ENCODE results near the gene CARNS1. TPM values are rescaled to one million over a fixed set of nuclear protein-coding genes. Genes with fewer than 3 reads are reported as not detected.
A peak's percentile ranks its signal among the peaks of the same experiment; 100 is the strongest.

The CARNS1 gene
- polyA plus RNA-seq, 1 donor: 4.7 TPM

- no peaks in the 10 kb centered on the region for H3K9me3 ChIP-seq (ENCODE audit: control insufficient read depth, low read depth, low read length)
- H3K27ac ChIP-seq (ENCODE audit: low read length): no peak overlapping the region
- DNase-seq: no peak
- peaks cover 17% of the 10 kb centered on the region for H3K27me3 ChIP-seq (ENCODE audit: control insufficient read depth, insufficient read depth, low read length)
- no peak overlapping the region for H3K4me3 ChIP-seq (ENCODE audit: low read length)
- peaks cover 21% of the 10 kb centered on the region for H3K4me1 ChIP-seq (ENCODE audit: control insufficient read depth, insufficient read depth, low read length)
- H3K36me3 ChIP-seq (ENCODE audit: control insufficient read depth, insufficient read depth, low read length): no peaks in the 10 kb centered on the region
- WGBS (ENCODE audit: insufficient coverage, low lambda C conversion rate): no CpG with 5 or more reads among the region's 9 CpGs
Measured at GRCh38 chr11:67405688-67406339, 9.7 kb upstream of the CARNS1 start.

- Histone ChIP-seq H3K27me3 (ENCODE audit: control insufficient read depth, insufficient read depth, low read length) (peaks cover 22% of the 10 kb centered on the region), H3K9me3 (ENCODE audit: control insufficient read depth, low read depth, low read length) (no peaks in the 10 kb centered on the region), H3K4me3 (ENCODE audit: low read length) (no peak overlapping the region), H3K27ac (ENCODE audit: low read length) (no peak overlapping the region), H3K4me1 (ENCODE audit: control insufficient read depth, insufficient read depth, low read length) (peaks cover 20% of the 10 kb centered on the region), H3K36me3 (ENCODE audit: control insufficient read depth, insufficient read depth, low read length) (no peaks in the 10 kb centered on the region)
- DNase-seq: no peak
- no CpG with 5 or more reads among the region's 18 CpGs for WGBS (ENCODE audit: insufficient coverage, low lambda C conversion rate)
Measured at GRCh38 chr11:67406420-67406968, 9.0 kb upstream of the CARNS1 start.

- Histone ChIP-seq H3K9me3 (ENCODE audit: control insufficient read depth, low read depth, low read length) (no peaks in the 10 kb centered on the region), H3K27me3 (ENCODE audit: control insufficient read depth, insufficient read depth, low read length) (peaks cover 23% of the 10 kb centered on the region), H3K4me1 (ENCODE audit: control insufficient read depth, insufficient read depth, low read length) (peaks cover 18% of the 10 kb centered on the region), H3K27ac (ENCODE audit: low read length) (no peak overlapping the region), H3K4me3 (ENCODE audit: low read length) (no peak overlapping the region), H3K36me3 (ENCODE audit: control insufficient read depth, insufficient read depth, low read length) (no peaks in the 10 kb centered on the region)
- DNase-seq: no peak
- WGBS (ENCODE audit: insufficient coverage, low lambda C conversion rate): no CpG with 5 or more reads among the region's 12 CpGs
Measured at GRCh38 chr11:67406969-67407687, 8.3 kb upstream of the CARNS1 start.

DNA sequence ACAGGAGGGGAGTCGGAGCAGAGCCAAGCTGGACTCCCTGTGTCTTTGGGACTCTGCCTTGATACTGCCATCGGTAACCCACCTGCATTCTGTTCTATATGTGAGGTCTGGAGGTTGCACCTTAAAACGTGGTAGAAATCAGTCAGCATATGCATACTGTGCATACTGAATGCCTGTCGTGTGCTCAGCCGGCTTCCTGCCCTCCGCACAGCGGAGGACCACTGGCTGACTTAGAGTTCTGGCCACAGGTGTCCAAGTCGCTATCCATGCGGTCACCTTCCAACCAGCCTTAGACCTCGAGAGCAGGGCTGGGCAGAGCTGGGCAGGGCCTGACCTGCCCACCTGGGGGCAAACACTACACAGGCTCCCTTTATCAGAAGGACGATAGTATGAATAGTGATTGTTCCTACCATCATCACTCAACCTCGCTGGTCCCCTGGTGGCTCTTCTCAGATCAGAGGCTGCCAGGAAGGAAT lies 7.8 kb upstream of the CARNS1 start:
- WGBS (ENCODE audit: insufficient coverage, low lambda C conversion rate): no CpG with 5 or more reads among the region's 12 CpGs
- no peak for DNase-seq
- Histone ChIP-seq H3K36me3 (ENCODE audit: control insufficient read depth, insufficient read depth, low read length) (no peaks in the 10 kb centered on the region), H3K9me3 (ENCODE audit: control insufficient read depth, low read depth, low read length) (no peaks in the 10 kb centered on the region), H3K4me3 (ENCODE audit: low read length) (no peak overlapping the region), H3K4me1 (ENCODE audit: control insufficient read depth, insufficient read depth, low read length) (peaks cover 14% of the 10 kb centered on the region), H3K27me3 (ENCODE audit: control insufficient read depth, insufficient read depth, low read length) (peaks cover 25% of the 10 kb centered on the region), H3K27ac (ENCODE audit: low read length) (no peak overlapping the region)

DNA sequence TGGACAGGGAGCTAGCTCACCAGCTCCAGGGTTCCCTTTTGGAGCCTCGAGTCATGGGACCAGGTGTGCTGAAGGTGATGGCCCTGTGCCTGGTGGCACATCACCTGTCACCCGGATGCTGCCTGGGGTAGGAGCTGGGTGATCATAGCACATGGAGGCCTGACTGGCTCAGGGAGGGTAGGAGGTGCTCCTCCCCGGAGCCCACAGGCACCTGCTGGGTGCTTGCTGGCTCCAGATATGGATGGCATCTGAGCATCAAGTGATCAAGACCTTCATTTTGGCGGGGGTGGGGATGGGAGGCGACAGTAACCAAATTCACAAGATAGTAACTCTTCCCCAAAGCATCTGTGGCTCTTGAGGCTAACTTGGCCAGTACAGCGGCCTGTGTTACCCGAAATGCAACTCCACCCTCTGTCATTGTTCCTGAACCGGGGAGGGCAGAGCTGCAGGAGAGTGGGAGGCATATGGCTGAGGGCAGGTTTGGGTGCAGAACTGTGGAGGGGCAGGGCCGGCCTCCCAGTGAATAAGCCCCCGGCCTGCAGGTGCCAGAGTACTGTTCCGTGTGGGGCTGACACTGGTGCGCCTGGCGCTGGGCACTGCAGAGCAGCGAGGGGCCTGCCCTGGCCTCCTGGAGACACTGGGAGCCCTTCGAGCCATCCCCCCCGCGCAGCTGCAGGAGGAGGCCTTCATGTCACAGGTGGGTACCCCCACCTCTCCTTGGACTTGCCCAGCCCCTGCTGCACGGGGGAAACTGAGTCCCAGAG lies 6.9 kb upstream of the CARNS1 start:
- 100% methylated on average over 1 of the region's 18 CpGs for WGBS (ENCODE audit: insufficient coverage, low lambda C conversion rate)
- no peak overlapping the region for H3K27ac ChIP-seq (ENCODE audit: low read length)
- no peaks in the 10 kb centered on the region for H3K36me3 ChIP-seq (ENCODE audit: control insufficient read depth, insufficient read depth, low read length)
- H3K27me3 ChIP-seq (ENCODE audit: control insufficient read depth, insufficient read depth, low read length): peaks cover 25% of the 10 kb centered on the region
- H3K4me3 ChIP-seq (ENCODE audit: low read length): no peak overlapping the region
- no peak for DNase-seq
- H3K9me3 ChIP-seq (ENCODE audit: control insufficient read depth, low read depth, low read length): no peaks in the 10 kb centered on the region
- peaks cover 9% of the 10 kb centered on the region for H3K4me1 ChIP-seq (ENCODE audit: control insufficient read depth, insufficient read depth, low read length)

- DNase-seq: no peak
- H3K9me3 ChIP-seq (ENCODE audit: control insufficient read depth, low read depth, low read length): no peaks in the 10 kb centered on the region
- H3K4me3 ChIP-seq (ENCODE audit: low read length): no peak overlapping the region
- H3K4me1 ChIP-seq (ENCODE audit: control insufficient read depth, insufficient read depth, low read length): peaks cover 8% of the 10 kb centered on the region
- no peak overlapping the region for H3K27ac ChIP-seq (ENCODE audit: low read length)
- WGBS (ENCODE audit: insufficient coverage, low lambda C conversion rate): no CpG with 5 or more reads among the region's 24 CpGs
- H3K27me3 ChIP-seq (ENCODE audit: control insufficient read depth, insufficient read depth, low read length): peaks cover 25% of the 10 kb centered on the region
- no peaks in the 10 kb centered on the region for H3K36me3 ChIP-seq (ENCODE audit: control insufficient read depth, insufficient read depth, low read length)
Measured at GRCh38 chr11:67409261-67409666, 6.2 kb upstream of the CARNS1 start.

- peak in 1 of 2 donors; percentile 50 for DNase-seq
- peaks cover 29% of the 10 kb centered on the region for H3K27me3 ChIP-seq (ENCODE audit: control insufficient read depth, insufficient read depth, low read length)
- H3K27ac ChIP-seq (ENCODE audit: low read length): no peak overlapping the region
- no peaks in the 10 kb centered on the region for H3K36me3 ChIP-seq (ENCODE audit: control insufficient read depth, insufficient read depth, low read length)
- WGBS (ENCODE audit: insufficient coverage, low lambda C conversion rate): no CpG with 5 or more reads among the region's 13 CpGs
- H3K9me3 ChIP-seq (ENCODE audit: control insufficient read depth, low read depth, low read length): no peaks in the 10 kb centered on the region
- no peak overlapping the region for H3K4me3 ChIP-seq (ENCODE audit: low read length)
- H3K4me1 ChIP-seq (ENCODE audit: control insufficient read depth, insufficient read depth, low read length): peaks cover 8% of the 10 kb centered on the region
Measured at GRCh38 chr11:67409781-67410368, 5.6 kb upstream of the CARNS1 start.

DNA sequence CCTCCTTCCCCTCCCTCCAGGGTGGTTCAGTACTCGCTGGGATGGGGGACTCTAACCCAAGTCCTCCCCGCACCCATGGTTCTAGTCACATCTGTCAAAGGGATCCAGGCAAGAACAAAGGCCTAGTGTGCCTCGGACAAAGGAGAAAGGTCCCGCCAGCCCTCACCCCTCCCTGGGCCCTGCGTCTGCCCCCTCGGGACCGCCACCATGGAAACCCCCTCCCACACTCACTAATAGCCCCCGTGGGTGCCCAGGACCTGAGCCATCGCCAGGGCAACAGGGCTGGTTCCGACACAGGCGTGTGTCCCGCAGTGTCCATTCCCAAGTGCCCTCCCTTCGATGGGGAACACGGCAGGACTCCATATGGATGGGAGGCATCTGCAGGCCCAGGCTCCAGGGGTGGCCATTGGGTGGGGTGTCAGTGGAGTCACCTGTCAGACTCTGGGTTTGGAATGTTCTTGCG lies 5.1 kb upstream of the CARNS1 start:
- Histone ChIP-seq H3K27me3 (ENCODE audit: control insufficient read depth, insufficient read depth, low read length) (peaks cover 34% of the 10 kb centered on the region), H3K27ac (ENCODE audit: low read length) (no peak overlapping the region)

GRCh38 chr11:67410984-67411784 lies 4.3 kb upstream of the CARNS1 start:
- H3K27me3 ChIP-seq (ENCODE audit: control insufficient read depth, insufficient read depth, low read length): peaks cover 38% of the 10 kb centered on the region
- no peaks in the 10 kb centered on the region for H3K36me3 ChIP-seq (ENCODE audit: control insufficient read depth, insufficient read depth, low read length)
- no peak overlapping the region for H3K4me3 ChIP-seq (ENCODE audit: low read length)
- WGBS (ENCODE audit: insufficient coverage, low lambda C conversion rate): no CpG with 5 or more reads among the region's 17 CpGs
- H3K27ac ChIP-seq (ENCODE audit: low read length): no peak overlapping the region
- H3K9me3 ChIP-seq (ENCODE audit: control insufficient read depth, low read depth, low read length): no peaks in the 10 kb centered on the region
- no peak for DNase-seq
- peaks cover 7% of the 10 kb centered on the region for H3K4me1 ChIP-seq (ENCODE audit: control insufficient read depth, insufficient read depth, low read length)

More for the DNA sequence above, 5.1 kb upstream of the CARNS1 start:
- Histone ChIP-seq H3K36me3 (ENCODE audit: control insufficient read depth, insufficient read depth, low read length) (no peaks in the 10 kb centered on the region), H3K9me3 (ENCODE audit: control insufficient read depth, low read depth, low read length) (no peaks in the 10 kb centered on the region), H3K4me1 (ENCODE audit: control insufficient read depth, insufficient read depth, low read length) (peaks cover 8% of the 10 kb centered on the region), H3K4me3 (ENCODE audit: low read length) (no peak overlapping the region)
- no peak for DNase-seq
- no CpG with 5 or more reads among the region's 15 CpGs for WGBS (ENCODE audit: insufficient coverage, low lambda C conversion rate)

Measured in large intestine (tissue), 3 donors.